Nasal cavity respiratory epithelium epithelial cell of viscerocranial mucosa (primary cell): ENCODE results near the gene NEMP1. TPM values are rescaled to one million over a fixed set of nuclear protein-coding genes. Genes with fewer than 3 reads are reported as not detected.

Source experiments
- total RNA-seq: library from RNA; depleted of rRNA; stranded (reverse); fragments of >200 nt; gene quantifications from 2 replicates; pipeline ENCODE4 v1.2.3, GENCODE V29; 2014

The NEMP1 gene
- 4.8 and 11.6 TPM in 2 replicates for total RNA-seq

GRCh38 chr12:57078519-57079404 is at the start of gene NEMP1:
NEMP1 (minus strand) TSS chr12:57078791; CDS start chr12:57078745, 46 bp downstream.

GRCh38 chr12:57127726-57128518 is 49.3 kb upstream of the NEMP1 start, which contains the start of gene LRP1:
LRP1 (plus strand) TSS chr12:57128483; CDS start chr12:57128965, 482 bp downstream.

GRCh38 chr12:57111031-57111734 is 32.6 kb upstream of the NEMP1 start, which contains the start of gene STAT6:
STAT6 (minus strand) TSS chr12:57111362; CDS start chr12:57108278, 3,084 bp downstream.

GRCh38 chr12:57088354-57089270 is 10.0 kb upstream of the NEMP1 start, which contains the start of gene NAB2:
NAB2 (plus strand) TSS chr12:57089114; CDS start chr12:57089272, 158 bp downstream.

GRCh38 chr12:57049890-57050289 is 28.7 kb downstream of the NEMP1 start, which contains the start of gene MYO1A:
MYO1A (minus strand) TSS chr12:57050129; CDS start chr12:57048323, 1,806 bp downstream.

GRCh38 chr12:57016348-57016747 is 62.2 kb downstream of the NEMP1 start, which contains the start of gene TAC3:
TAC3 (minus strand) TSS chr12:57016529; CDS start chr12:57015797, 732 bp downstream.

GRCh38 chr12:57005980-57006808 is 72.4 kb downstream of the NEMP1 start, which contains the start of gene ZBTB39:
ZBTB39 (minus strand) TSS chr12:57006546; CDS start chr12:57004917, 1,629 bp downstream.

Other genes with a start within 250 kb of the NEMP1 start
- gene SDR9C7, start 144.4 kb downstream of the NEMP1 start, total RNA-seq = 0.28 and 2.7 TPM in 2 replicates
- 0.34 and 6.3 TPM in 2 replicates for gene RDH16, start 121.2 kb downstream of the NEMP1 start, total RNA-seq
- 8.2 and 9.7 TPM in 2 replicates for gene ZBTB39, start 72.2 kb downstream of the NEMP1 start, total RNA-seq
- gene TAC3, start 62.3 kb downstream of the NEMP1 start, total RNA-seq = not detected in 2 replicates
- 0.14 and 0.34 TPM in 2 replicates for gene MYO1A, start 28.7 kb downstream of the NEMP1 start, total RNA-seq
- gene NAB2, start 10.3 kb upstream of the NEMP1 start, total RNA-seq = 22.9 and 54.0 TPM in 2 replicates
- 30.8 and 102 TPM in 2 replicates for gene STAT6, start 32.6 kb upstream of the NEMP1 start, total RNA-seq
- 26.3 and 294 TPM in 2 replicates for gene LRP1, start 49.7 kb upstream of the NEMP1 start, total RNA-seq
- gene LRP1-AS, start 68.8 kb upstream of the NEMP1 start, total RNA-seq = not detected in 2 replicates
- 1.0 and 14.2 TPM in 2 replicates for gene NXPH4, start 138.0 kb upstream of the NEMP1 start, total RNA-seq
- 379 and 408 TPM in 2 replicates for gene SHMT2, start 150.9 kb upstream of the NEMP1 start, total RNA-seq
- 0.34 and 0.36 TPM in 2 replicates for gene STAC3, start 172.4 kb upstream of the NEMP1 start, total RNA-seq